GM21576 (cell line): ENCODE measurements around the gene MKLN1.
A peak's percentile ranks its signal among the peaks of the same experiment; 100 is the strongest.
"Not testable (repeated sequence)": the region's sequence is repeated elsewhere in the genome, so short reads cannot be mapped to it uniquely, and the experiment has no call there.

Experiments used
- ATAC-seq: cut with Tn5 transposase; IDR thresholded peaks from one replicate; pipeline ENCODE4 v1.9.1; 2021; ENCODE audit warnings: mild to moderate bottlenecking, moderate library complexity; ENCODE audit not compliant: unreplicated experiment

Gene MKLN1

GRCh38 chr7:131513245-131514061 lies 185.8 kb downstream of the MKLN1 start:
- ATAC-seq, result peak; percentile 90

GRCh38 chr7:131515471-131515870 lies 187.8 kb downstream of the MKLN1 start:
- not testable (repeated sequence) for ATAC-seq

- no peak for ATAC-seq
These were observed 189.7 kb downstream of the MKLN1 start for GRCh38 chr7:131517218-131517923.

GRCh38 chr7:131518626-131519025 lies 190.9 kb downstream of the MKLN1 start:
- no peak for ATAC-seq

GRCh38 chr7:131521651-131522163 lies 194.0 kb downstream of the MKLN1 start:
- ATAC-seq, result no peak

GRCh38 chr7:131522325-131522930 lies 194.8 kb downstream of the MKLN1 start:
- ATAC-seq, result no peak

GRCh38 chr7:131524115-131524514 lies 196.4 kb downstream of the MKLN1 start:
- no peak for ATAC-seq

- ATAC-seq, result no peak
These were observed 197.0 kb downstream of the MKLN1 start for GRCh38 chr7:131524703-131525102.

- no peak for ATAC-seq
These were observed 198.1 kb downstream of the MKLN1 start for GRCh38 chr7:131525820-131526219.

- ATAC-seq, result no peak
These were observed 199.8 kb downstream of the MKLN1 start for GRCh38 chr7:131527456-131527855.

GRCh38 chr7:131529179-131529578 lies 201.5 kb downstream of the MKLN1 start:
- no peak for ATAC-seq

GRCh38 chr7:131529617-131530016 lies 201.9 kb downstream of the MKLN1 start:
- no peak for ATAC-seq

GRCh38 chr7:131530137-131530536 lies 202.5 kb downstream of the MKLN1 start:
- ATAC-seq, result no peak

- no peak for ATAC-seq
These were observed 205.0 kb downstream of the MKLN1 start for GRCh38 chr7:131532570-131533091.

- no peak for ATAC-seq
These were observed 205.5 kb downstream of the MKLN1 start for GRCh38 chr7:131533151-131533559.

GRCh38 chr7:131533566-131534561 lies 206.2 kb downstream of the MKLN1 start:
- ATAC-seq, result no peak

GRCh38 chr7:131536361-131536849 lies 208.7 kb downstream of the MKLN1 start:
- no peak for ATAC-seq

GRCh38 chr7:131537571-131537978 lies 209.9 kb downstream of the MKLN1 start:
- ATAC-seq, result no peak

- no peak for ATAC-seq
These were observed 210.6 kb downstream of the MKLN1 start for GRCh38 chr7:131538071-131538812.
